CD4-positive, alpha-beta T cell treated with Interleukin-17A for 4 hours (primary cell): Measurements from ENCODE around the gene WWOX.

Experiments used
- DNase-seq: peaks from one replicate; pipeline ENCODE4 v3.0.0-alpha.2; 2020; ENCODE audit warnings: mixed read lengths

The WWOX gene

GRCh38 chr16:78278056-78278450 lies 178.6 kb downstream of the WWOX start:
- no peak for DNase-seq

- no peak for DNase-seq
These were observed 181.7 kb downstream of the WWOX start for GRCh38 chr16:78281115-78281514.

- DNase-seq: no peak
These were observed 184.2 kb downstream of the WWOX start for GRCh38 chr16:78283548-78284251.

GRCh38 chr16:78284326-78284725 lies 184.9 kb downstream of the WWOX start:
- DNase-seq: no peak

- no peak for DNase-seq
These were observed 185.5 kb downstream of the WWOX start for GRCh38 chr16:78284957-78285434.

- no peak for DNase-seq
These were observed 186.0 kb downstream of the WWOX start for GRCh38 chr16:78285437-78285922.

- no peak for DNase-seq
These were observed 186.6 kb downstream of the WWOX start for GRCh38 chr16:78286065-78286464.

- DNase-seq: no peak
These were observed 189.4 kb downstream of the WWOX start for GRCh38 chr16:78288888-78289287.

GRCh38 chr16:78289373-78289772 lies 189.9 kb downstream of the WWOX start:
- DNase-seq: no peak

- DNase-seq: no peak
These were observed 190.4 kb downstream of the WWOX start for GRCh38 chr16:78289844-78290277.

- no peak for DNase-seq
These were observed 190.9 kb downstream of the WWOX start for GRCh38 chr16:78290395-78290794.

GRCh38 chr16:78290872-78291591 lies 191.6 kb downstream of the WWOX start:
- DNase-seq: no peak

GRCh38 chr16:78291604-78292003 lies 192.2 kb downstream of the WWOX start:
- DNase-seq: no peak

- DNase-seq: no peak
These were observed 192.8 kb downstream of the WWOX start for GRCh38 chr16:78292086-78292843.

- no peak for DNase-seq
These were observed 193.5 kb downstream of the WWOX start for GRCh38 chr16:78292844-78293380.

GRCh38 chr16:78294538-78295225 lies 195.2 kb downstream of the WWOX start:
- DNase-seq: no peak

GRCh38 chr16:78297066-78297666 lies 197.7 kb downstream of the WWOX start:
- DNase-seq: no peak

- DNase-seq: no peak
These were observed 199.5 kb downstream of the WWOX start for GRCh38 chr16:78298986-78299385.

- DNase-seq: no peak
These were observed 201.0 kb downstream of the WWOX start for GRCh38 chr16:78300469-78300868.

GRCh38 chr16:78303946-78304345 lies 204.5 kb downstream of the WWOX start:
- no peak for DNase-seq

- no peak for DNase-seq
These were observed 206.9 kb downstream of the WWOX start for GRCh38 chr16:78306361-78306760.
